Activated T-helper 2 cell treated with anti-CD3 and anti-CD28 coated beads, Interferon-gamma antibody, Interleukin-2, Interleukin-4, amounts not matched to agents 10 μg/mL and 5 μg/mL and 100 μg/mL, durations not matched to agents 14 hours and 24 hours and 36 hours (primary cell): ENCODE results near the gene NOS3. TPM values are rescaled to one million over a fixed set of nuclear protein-coding genes. Genes with fewer than 3 reads are reported as not detected.

Experiments
- DNase-seq: peaks from one replicate; pipeline ENCODE4 v3.0.0; 2021; ENCODE audit warnings: low spot score
- H3K27ac Mint-ChIP-seq: one replicate; pipeline ENCODE4 v1.8.0; 2021; ENCODE audit warnings: mixed read lengths
- H3K27me3 Mint-ChIP-seq: one replicate; pipeline ENCODE4 v1.8.0; 2021; ENCODE audit warnings: low read depth, mixed read lengths
- H3K36me3 Mint-ChIP-seq: one replicate; pipeline ENCODE4 v1.8.0; 2021; ENCODE audit warnings: low read depth, mixed read lengths
- H3K4me1 Mint-ChIP-seq: one replicate; pipeline ENCODE4 v1.8.0; 2021; ENCODE audit warnings: low read depth, mixed read lengths
- H3K4me3 Mint-ChIP-seq: one replicate; pipeline ENCODE4 v1.8.0; 2021; ENCODE audit warnings: low read depth, mild to moderate bottlenecking, moderate library complexity, mixed read lengths
- H3K9me3 Mint-ChIP-seq: one replicate; pipeline ENCODE4 v1.8.0; 2021; ENCODE audit warnings: mixed read lengths
- intact Hi-C: fragments of 100-400 bp; cut with micrococcal nuclease; formaldehyde crosslinking; loops from one replicate; pipeline ENCODE4 v1.15.1; 2023
- total RNA-seq: library from RNA; stranded (reverse); gene quantifications from 2 replicates; pipeline ENCODE4 v1.2.3, GENCODE V29; 2022

NOS3 gene
- total RNA-seq, 1 donor from 2014 or later = 9.8 TPM

DNA sequence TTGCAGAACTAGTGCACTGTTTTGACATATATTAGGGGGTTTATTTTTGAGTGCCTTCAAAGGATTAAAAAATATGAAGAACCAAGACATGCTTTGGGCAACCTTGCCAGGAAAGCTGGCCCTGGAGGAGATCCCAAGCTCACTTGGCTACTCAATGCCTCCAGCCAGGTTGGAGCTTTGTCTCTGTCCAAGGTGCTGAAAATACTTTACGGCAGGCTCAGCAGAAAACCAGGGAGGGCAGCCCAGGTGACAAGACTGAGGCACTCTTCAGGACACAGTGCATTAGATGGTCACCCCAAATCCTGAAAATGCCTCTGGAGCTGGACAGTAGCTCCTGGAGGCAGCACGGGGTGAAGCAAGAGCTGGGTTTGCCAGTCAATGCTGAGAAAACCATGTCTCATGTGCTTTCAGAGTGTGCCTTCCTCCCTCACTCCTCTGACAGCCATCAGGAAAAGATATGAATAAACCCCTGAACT is 6.9 kb upstream of the NOS3 start:
- Mint-ChIP-seq H3K27ac (no peak overlapping the region), H3K27me3 (peaks cover 50% of the 10 kb centered on the region), H3K4me1 (peaks cover 14% of the 10 kb centered on the region), H3K9me3 (no peaks in the 10 kb centered on the region), H3K4me3 (no peak overlapping the region), H3K36me3 (no peaks in the 10 kb centered on the region)
- intact Hi-C loops = no loop called here
- no peak for DNase-seq

DNA sequence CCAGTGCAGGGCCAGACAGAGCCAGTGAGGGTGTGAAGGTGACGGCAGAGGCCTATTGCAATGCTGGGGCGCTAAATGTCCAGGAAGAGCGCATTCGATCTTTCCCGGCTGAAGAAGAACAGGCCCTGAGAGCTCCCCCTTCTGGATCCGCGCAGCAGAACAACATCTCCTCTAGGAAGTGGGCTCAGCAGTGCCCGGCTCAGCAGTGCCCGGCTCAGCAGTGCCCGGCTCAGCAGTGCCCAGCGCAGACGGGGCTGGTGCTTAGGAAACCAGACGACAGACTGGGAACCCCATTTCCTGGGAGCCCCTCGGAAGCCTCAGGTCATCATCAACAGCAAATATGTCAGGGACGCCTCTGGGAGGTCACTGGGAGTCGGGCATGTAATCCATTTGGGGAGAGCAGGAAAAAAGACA is 4.7 kb upstream of the NOS3 start:
- no peak overlapping the region for H3K27ac Mint-ChIP-seq
- DNase-seq = peak; percentile 42
- intact Hi-C loops = loop anchor here (1.0 kb wide), 1 partner anchor 208 kb away; no protein-coding TSS in a partner anchor
- H3K27me3 Mint-ChIP-seq = peaks cover 46% of the 10 kb centered on the region
- H3K9me3 Mint-ChIP-seq = peaks cover 3% of the 10 kb centered on the region
- H3K4me1 Mint-ChIP-seq = peaks cover 12% of the 10 kb centered on the region
- no peak overlapping the region for H3K4me3 Mint-ChIP-seq
- no peaks in the 10 kb centered on the region for H3K36me3 Mint-ChIP-seq

DNA sequence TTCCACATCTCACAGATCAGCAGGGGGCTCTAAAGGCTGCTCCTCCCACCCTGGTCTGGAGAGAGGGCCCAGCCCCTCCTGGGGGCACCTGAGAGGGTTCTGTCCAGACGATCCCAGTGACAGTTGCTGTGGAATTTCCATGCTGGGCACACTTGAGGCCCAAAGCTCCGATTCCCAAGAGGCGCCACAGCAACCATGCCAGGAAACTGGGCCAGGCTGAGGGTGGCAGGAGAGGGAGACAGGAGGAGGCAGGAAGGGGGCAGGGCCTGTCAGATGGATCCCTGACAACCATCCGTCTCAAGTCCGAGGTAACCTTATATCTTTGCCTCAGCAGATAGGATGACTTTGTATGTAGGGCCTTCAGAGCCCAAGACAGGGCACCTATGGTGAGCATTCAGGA is 4.3 kb upstream of the NOS3 start:
- peaks cover 41% of the 10 kb centered on the region for H3K27me3 Mint-ChIP-seq
- no peak overlapping the region for H3K27ac Mint-ChIP-seq
- H3K36me3 Mint-ChIP-seq = no peaks in the 10 kb centered on the region
- no peak for DNase-seq
- peaks cover 12% of the 10 kb centered on the region for H3K4me1 Mint-ChIP-seq
- intact Hi-C loops = loop anchor here (1.0 kb wide), 1 partner anchor 208 kb away; no protein-coding TSS in a partner anchor
- peaks cover 3% of the 10 kb centered on the region for H3K9me3 Mint-ChIP-seq
- no peak overlapping the region for H3K4me3 Mint-ChIP-seq

DNA sequence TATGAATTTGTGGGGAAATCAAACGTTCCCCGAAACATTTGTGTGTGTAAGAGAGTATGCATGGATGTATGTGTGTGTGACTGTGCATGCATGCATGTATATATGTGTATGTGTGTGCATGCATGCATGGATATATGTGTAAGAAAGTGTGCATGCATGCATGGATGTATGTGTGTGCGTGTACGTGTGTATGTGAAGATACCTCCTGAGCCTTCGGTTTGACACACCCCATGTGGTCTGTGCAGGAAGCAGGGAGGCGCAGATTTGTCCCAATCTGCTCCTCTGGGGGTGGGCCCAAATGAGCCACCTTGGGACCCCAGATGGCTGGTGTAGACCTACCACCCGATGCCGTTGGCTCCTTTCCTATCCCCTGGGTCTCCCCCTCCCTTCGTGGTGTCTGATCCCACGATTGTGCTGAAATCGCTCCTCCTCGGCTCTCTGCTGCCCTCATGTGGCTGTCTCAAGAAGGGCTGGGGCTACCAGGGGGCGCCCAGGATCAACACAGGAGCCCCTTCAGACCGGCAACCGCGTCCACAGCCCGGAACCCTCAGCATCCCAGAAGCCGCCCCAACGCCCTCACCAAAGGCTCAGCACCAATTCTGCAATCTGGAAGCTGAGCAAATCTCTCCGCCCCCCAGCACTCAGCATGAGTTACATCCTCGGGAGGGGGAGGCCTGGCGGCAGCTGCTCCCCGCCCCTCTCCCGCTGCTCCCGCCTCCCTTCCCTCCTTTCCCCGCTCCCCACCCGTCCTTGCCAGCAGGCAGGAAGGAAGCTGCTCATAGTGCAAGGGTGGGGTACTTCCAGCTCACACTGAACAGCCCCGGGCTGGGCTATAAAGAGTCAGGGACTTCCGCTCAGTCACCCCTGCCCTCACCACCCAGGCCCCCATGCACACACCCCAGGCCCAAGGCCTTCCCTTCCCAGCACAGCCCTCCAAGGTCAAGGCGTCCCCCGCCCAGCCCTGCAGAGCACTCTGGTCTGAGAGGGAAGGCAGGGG is 2.3 kb upstream of the NOS3 start:
- H3K4me1 Mint-ChIP-seq = peaks cover 12% of the 10 kb centered on the region
- H3K36me3 Mint-ChIP-seq = no peaks in the 10 kb centered on the region
- H3K9me3 Mint-ChIP-seq = peaks cover 3% of the 10 kb centered on the region
- intact Hi-C loops = loop anchor here (1.0 kb wide), 2 partner anchors 25 to 90 kb away; no protein-coding TSS in a partner anchor
- peaks cover 30% of the 10 kb centered on the region for H3K27me3 Mint-ChIP-seq
- peak overlapping the region; percentile 14 for H3K4me3 Mint-ChIP-seq
- H3K27ac Mint-ChIP-seq = no peak overlapping the region
- peak; percentile 55 for DNase-seq

DNA sequence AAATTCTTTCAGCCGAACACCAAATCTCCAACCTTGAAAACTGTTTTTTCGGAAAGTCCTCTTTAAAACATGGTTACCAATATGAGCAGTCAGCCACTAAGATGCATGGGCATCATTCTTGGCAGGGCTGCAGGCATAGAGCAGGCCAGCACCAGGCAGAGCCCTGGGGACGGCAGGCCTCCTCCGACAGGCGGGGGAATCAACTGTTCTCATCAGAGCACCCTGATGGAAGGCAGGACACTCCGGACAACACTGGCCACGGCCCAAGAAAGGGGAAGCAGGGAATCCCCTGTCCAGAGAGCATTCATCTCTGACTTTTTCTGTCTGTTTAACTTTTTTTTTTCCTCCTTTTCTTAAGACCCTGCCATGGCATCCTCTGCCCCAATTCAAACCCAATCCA is 1.4 kb upstream of the NOS3 start:
- H3K4me3 Mint-ChIP-seq = no peak overlapping the region
- no peaks in the 10 kb centered on the region for H3K36me3 Mint-ChIP-seq
- DNase-seq = no peak
- intact Hi-C loops = no loop called here
- peaks cover 30% of the 10 kb centered on the region for H3K27me3 Mint-ChIP-seq
- no peak overlapping the region for H3K27ac Mint-ChIP-seq
- H3K9me3 Mint-ChIP-seq = peaks cover 3% of the 10 kb centered on the region
- H3K4me1 Mint-ChIP-seq = peaks cover 17% of the 10 kb centered on the region

DNA sequence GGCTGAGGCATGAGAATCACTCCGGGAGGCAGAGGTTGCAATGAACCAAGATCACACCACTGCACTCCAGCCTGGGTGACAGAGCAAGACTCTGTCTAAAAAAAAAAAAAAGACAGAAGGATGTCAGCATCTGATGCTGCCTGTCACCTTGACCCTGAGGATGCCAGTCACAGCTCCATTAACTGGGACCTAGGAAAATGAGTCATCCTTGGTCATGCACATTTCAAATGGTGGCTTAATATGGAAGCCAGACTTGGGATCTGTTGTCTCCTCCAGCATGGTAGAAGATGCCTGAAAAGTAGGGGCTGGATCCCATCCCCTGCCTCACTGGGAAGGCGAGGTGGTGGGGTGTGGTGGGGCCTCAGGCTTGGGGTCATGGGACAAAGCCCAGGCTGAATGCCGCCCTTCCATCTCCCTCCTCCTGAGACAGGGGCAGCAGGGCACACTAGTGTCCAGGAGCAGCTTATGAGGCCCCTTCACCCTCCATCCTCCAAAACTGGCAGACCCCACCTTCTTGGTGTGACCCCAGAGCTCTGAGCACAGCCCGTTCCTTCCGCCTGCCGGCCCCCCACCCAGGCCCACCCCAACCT is 1.3 kb downstream of the NOS3 start:
- Mint-ChIP-seq H3K27ac (no peak overlapping the region), H3K4me1 (peaks cover 17% of the 10 kb centered on the region), H3K27me3 (peaks cover 21% of the 10 kb centered on the region), H3K36me3 (no peaks in the 10 kb centered on the region), H3K4me3 (no peak overlapping the region), H3K9me3 (peaks cover 3% of the 10 kb centered on the region)
- intact Hi-C loops = no loop called here
- no peak for DNase-seq

DNA sequence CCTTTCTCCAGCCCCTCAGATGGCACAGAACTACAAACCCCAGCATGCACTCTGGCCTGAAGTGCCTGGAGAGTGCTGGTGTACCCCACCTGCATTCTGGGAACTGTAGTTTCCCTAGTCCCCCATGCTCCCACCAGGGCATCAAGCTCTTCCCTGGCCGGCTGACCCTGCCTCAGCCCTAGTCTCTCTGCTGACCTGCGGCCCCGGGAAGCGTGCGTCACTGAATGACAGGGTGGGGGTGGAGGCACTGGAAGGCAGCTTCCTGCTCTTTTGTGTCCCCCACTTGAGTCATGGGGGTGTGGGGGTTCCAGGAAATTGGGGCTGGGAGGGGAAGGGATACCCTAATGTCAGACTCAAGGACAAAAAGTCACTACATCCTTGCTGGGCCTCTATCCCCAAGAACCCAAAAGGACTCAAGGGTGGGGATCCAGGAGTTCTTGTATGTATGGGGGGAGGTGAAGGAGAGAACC is 2.1 kb downstream of the NOS3 start:
- DNase-seq = no peak
- intact Hi-C loops = no loop called here
- Mint-ChIP-seq H3K27ac (no peak overlapping the region), H3K4me1 (peaks cover 16% of the 10 kb centered on the region), H3K36me3 (no peaks in the 10 kb centered on the region), H3K9me3 (peaks cover 3% of the 10 kb centered on the region), H3K27me3 (peaks cover 18% of the 10 kb centered on the region), H3K4me3 (no peak overlapping the region)

DNA sequence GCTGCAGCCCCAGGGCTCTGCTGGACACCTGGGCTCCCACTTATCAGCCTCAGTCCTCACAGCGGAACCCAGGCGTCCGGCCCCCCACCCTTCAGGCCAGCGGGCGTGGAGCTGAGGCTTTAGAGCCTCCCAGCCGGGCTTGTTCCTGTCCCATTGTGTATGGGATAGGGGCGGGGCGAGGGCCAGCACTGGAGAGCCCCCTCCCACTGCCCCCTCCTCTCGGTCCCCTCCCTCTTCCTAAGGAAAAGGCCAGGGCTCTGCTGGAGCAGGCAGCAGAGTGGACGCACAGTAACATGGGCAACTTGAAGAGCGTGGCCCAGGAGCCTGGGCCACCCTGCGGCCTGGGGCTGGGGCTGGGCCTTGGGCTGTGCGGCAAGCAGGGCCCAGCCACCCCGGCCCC is 2.7 kb downstream of the NOS3 start:
- H3K27ac Mint-ChIP-seq = no peak overlapping the region
- peaks cover 13% of the 10 kb centered on the region for H3K27me3 Mint-ChIP-seq
- peaks cover 10% of the 10 kb centered on the region for H3K4me1 Mint-ChIP-seq
- H3K36me3 Mint-ChIP-seq = no peaks in the 10 kb centered on the region
- DNase-seq = no peak
- intact Hi-C loops = no loop called here
- H3K4me3 Mint-ChIP-seq = no peak overlapping the region
- H3K9me3 Mint-ChIP-seq = peaks cover 3% of the 10 kb centered on the region

DNA sequence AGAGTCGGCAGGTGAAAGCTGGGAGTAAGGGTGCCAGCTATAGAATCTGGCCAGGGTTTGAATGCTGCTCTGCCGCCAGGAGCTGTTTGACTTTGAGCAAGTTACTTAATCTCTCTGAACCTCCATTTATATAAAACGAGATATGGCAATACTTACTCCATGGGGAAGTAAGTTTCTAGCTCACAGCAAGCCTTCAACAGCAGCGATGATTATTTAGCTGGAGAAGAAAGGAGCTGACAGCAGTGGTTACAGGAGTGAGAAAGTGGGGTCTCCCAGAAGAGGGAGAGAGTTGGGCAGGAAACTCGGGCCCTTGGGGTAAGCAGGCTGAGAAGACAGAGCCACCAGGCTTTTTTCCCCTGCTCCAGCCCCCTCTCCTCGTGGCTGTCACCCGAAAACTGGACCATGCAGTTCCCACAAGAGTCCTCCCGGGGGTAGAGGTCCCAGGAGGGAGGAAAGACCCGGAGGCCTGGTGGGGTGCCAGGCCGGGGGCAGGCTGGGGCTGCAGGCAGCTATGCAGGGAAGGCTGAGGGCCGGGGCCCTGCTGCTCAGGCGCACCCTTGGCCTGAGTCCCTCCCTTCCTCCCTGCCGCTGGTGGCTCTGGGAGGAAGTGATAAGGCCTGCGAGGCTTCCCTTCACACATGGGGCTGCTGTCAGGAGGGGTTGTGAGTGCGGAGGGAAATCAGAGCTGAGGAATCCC is 3.5 kb downstream of the NOS3 start:
- H3K4me3 Mint-ChIP-seq = peak overlapping the region; percentile 5

DNA sequence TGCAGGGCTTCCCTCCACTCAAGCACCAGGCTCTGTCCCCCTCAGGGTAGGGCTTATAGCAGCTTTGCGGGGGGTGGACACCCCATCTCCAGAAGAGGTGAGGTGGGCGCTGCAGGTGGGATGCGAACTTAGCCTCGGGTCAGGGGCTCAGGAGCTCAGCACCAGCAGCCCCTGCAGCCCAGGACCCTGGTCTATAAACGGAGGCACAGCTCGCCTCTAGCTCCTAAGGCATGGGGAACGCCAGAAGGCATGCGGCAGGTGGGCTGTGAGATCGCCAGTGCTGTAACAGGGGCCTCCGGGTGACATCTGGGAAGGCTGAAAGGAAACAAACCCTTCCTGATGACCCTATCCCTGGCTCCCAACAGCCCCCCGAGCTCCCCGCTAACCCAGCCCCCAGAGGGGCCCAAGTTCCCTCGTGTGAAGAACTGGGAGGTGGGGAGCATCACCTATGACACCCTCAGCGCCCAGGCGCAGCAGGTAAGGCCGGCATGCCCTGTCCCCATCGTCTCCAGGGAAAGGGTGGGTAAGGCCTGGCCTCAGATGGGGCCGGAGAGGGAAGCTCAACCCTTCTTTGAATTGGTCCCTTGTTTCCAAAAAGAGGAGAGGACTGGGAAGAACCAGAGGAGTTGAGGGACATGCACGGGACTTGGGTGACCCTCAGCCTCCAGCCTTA is 4.2 kb downstream of the NOS3 start:
- H3K9me3 Mint-ChIP-seq = peaks cover 3% of the 10 kb centered on the region
- peaks cover 8% of the 10 kb centered on the region for H3K27me3 Mint-ChIP-seq
- DNase-seq = no peak
- intact Hi-C loops = no loop called here
- H3K36me3 Mint-ChIP-seq = no peaks in the 10 kb centered on the region
- H3K27ac Mint-ChIP-seq = no peak overlapping the region
- H3K4me1 Mint-ChIP-seq = peaks cover 8% of the 10 kb centered on the region
- peak overlapping the region; percentile 5 for H3K4me3 Mint-ChIP-seq

More for the DNA sequence above, 3.5 kb downstream of the NOS3 start:
- intact Hi-C loops = no loop called here
- Mint-ChIP-seq H3K4me1 (peaks cover 8% of the 10 kb centered on the region), H3K27ac (no peak overlapping the region), H3K36me3 (no peaks in the 10 kb centered on the region), H3K9me3 (peaks cover 3% of the 10 kb centered on the region), H3K27me3 (peaks cover 11% of the 10 kb centered on the region)
- DNase-seq = no peak

DNA sequence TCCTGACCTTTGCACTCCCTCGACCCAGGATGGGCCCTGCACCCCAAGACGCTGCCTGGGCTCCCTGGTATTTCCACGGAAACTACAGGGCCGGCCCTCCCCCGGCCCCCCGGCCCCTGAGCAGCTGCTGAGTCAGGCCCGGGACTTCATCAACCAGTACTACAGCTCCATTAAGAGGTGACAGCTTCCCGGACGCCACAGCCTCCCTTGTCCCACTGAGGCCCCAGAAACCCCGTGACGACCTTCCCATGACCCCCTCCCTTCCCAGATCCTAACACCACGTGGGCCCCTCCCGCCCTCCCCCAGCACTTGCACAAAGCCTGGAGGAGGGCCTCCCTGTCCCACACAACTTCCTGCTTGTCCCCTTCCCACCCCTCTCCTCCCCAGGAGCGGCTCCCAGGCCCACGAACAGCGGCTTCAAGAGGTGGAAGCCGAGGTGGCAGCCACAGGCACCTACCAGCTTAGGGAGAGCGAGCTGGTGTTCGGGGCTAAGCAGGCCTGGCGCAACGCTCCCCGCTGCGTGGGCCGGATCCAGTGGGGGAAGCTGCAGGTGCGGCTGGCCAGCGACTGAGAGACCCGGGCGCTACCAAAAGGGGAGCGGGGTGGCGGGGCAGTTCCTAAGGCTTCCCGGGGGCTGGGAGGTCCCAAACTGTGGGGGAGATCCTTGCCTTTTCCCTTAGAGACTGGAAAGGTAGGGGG is 5.7 kb downstream of the NOS3 start:
- Mint-ChIP-seq H3K27ac (no peak overlapping the region), H3K4me3 (no peak overlapping the region), H3K4me1 (peaks cover 10% of the 10 kb centered on the region), H3K27me3 (no peaks in the 10 kb centered on the region), H3K9me3 (no peaks in the 10 kb centered on the region), H3K36me3 (no peaks in the 10 kb centered on the region)
- no peak for DNase-seq
- intact Hi-C loops = no loop called here
